ENCODE measurements around the gene MFRP. TPM values are rescaled to one million over a fixed set of nuclear protein-coding genes. Genes with fewer than 3 reads are reported as not detected.
A peak's percentile ranks its signal among the peaks of the same experiment; 100 is the strongest.

The MFRP gene
- total and polyA plus RNA-seq, 9 of the 15 experiments (the other 6 are each of a cell fraction or from before 2014, with no cell fraction given), result not detected

- Histone ChIP-seq H3K9me3 (replicated peaks; ENCODE audit: control insufficient read depth, insufficient read depth, low read depth, low read length) (no peaks in the 10 kb centered on the region), H3K27me3 (ENCODE audit: control insufficient read depth in 2 of 2, insufficient read depth in 2 of 2, low read length in 2 of 2) (no peaks in the 10 kb centered on the region), H3K36me3 (ENCODE audit: control insufficient read depth, insufficient read depth, low read length) (peaks cover 44% of the 10 kb centered on the region), H3K9ac (ENCODE audit: insufficient read depth in 1 of 2, low read depth in 2 of 2, low read length in 2 of 2) (peak overlapping the region; percentile 77 to 96), H3K27ac (ENCODE audit: extremely low read depth, low read depth, low read length) (peak overlapping the region; percentile 77), H2AFZ (ENCODE audit: low read depth, low read length) (peak overlapping the region; percentile 91), H3K4me2 (ENCODE audit: insufficient read depth, low read length) (peak overlapping the region; percentile 84), H3K4me1 (replicated peaks in 1 of 2; ENCODE audit: control insufficient read depth in 2 of 2, insufficient read depth in 2 of 2, low read length in 2 of 2) (peaks cover 12 to 18% of the 10 kb centered on the region in 2 experiments; a peak in 4 of 5 replicates), H3K79me2 (ENCODE audit: control insufficient read depth, insufficient read depth, low read length) (no peaks in the 10 kb centered on the region), H4K20me1 (replicated peaks; ENCODE audit: control insufficient read depth, insufficient read depth, low read length) (no peaks in the 10 kb centered on the region), H3K9me1 (ENCODE audit: control insufficient read depth, insufficient read depth, low read length) (no peaks in the 10 kb centered on the region), H3K4me3 (peak overlapping the region; percentile 40)
- FAIRE-seq (peak; percentile 58), DNase-seq (ENCODE audit: extremely low read depth in 1 of 4, low spot score in 3 of 4) (peak; percentile 79 to 90 (median 86)), ATAC-seq (peak; percentile 95)
- intact Hi-C loops (cut with micrococcal nuclease) (loop anchor here (1.0 to 10.0 kb wide), 4 partner anchors 18 to 858 kb away; partner anchors contain the start of genes OAF and USP2), in situ Hi-C loops (cut with MboI) (loop anchor here (5.0 kb wide), 1 partner anchor 116 kb away; no protein-coding TSS in a partner anchor)
- POLR2A ChIA-PET, result interaction anchor here (0.6 to 1.2 kb wide), 4 partner anchors 9 to 701 kb away, joined by 3 to 9 read pairs (median 5); no protein-coding TSS in a partner anchor
- BruUV-seq (replicated peaks), result no TSS peak
- CTCF ChIA-PET (ENCODE audit: low intra/inter-chr PET ratio), result interaction anchor here (0.5 to 4.1 kb wide), 10 partner anchors 12 to 754 kb away, joined by 3 to 51 read pairs (median 4); partner anchors contain the start of gene USP2
- 3% methylated on average over 50 of the region's 54 CpGs for WGBS (ENCODE audit: insufficient coverage, low coverage, missing lambda C conversion rate)
- no peak for TF ChIP-seq ADNP (tag; IDR thresholded peaks at IDR 0.05)
- no peak for TF ChIP-seq DDX20 (tag; IDR thresholded peaks at IDR 0.05; ENCODE audit: low read depth)
- TF ChIP-seq ESRRA (IDR thresholded peaks at IDR 0.05; ENCODE audit: borderline replicate concordance, low read depth), result 0 out of 2 replicates have a peak, but pooled peaks have one; percentile 43
- no peak for TF ChIP-seq ZNF407 (IDR thresholded peaks at IDR 0.05; ENCODE audit: low read depth)
- no peak for TF ChIP-seq ZNF124 (CRISPR knock-in tag; IDR thresholded peaks at IDR 0.05)
- no peak for TF ChIP-seq ZNF589 (CRISPR knock-in tag; IDR thresholded peaks at IDR 0.05; ENCODE audit: low read depth)
- peak; percentile 61 for TF ChIP-seq TFAP4 (CRISPR knock-in tag; IDR thresholded peaks at IDR 0.05; ENCODE audit: borderline replicate concordance)
- TF ChIP-seq FOXK2 (conservative IDR thresholded peaks at IDR 0.05 in 1 of 2, IDR thresholded peaks at IDR 0.05 in 1 of 2; ENCODE audit: low read depth in 2 of 2), result no peak; a peak in 1 of 4 replicates
- no peak for TF ChIP-seq SAP30 (IDR thresholded peaks at IDR 0.05; ENCODE audit: borderline replicate concordance, insufficient read depth, low read depth, low read length, poor library complexity, severe bottlenecking)
Measured at GRCh38 chr11:119356349-119357031, 10.0 kb upstream of the MFRP start.

All from K562 (cell line).